GM12864 (cell line): ENCODE measurements around the gene BEST1.

ENCODE experiments used
- DNase-seq: peaks from one replicate; pipeline ENCODE4 v3.0.0-alpha.2; 2011; ENCODE audit warnings: low read depth
- H3K4me3 ChIP-seq: 2 replicates; pipeline ENCODE4 v1.5.1; 2011; ENCODE audit warnings: mild to moderate bottlenecking, low read depth, low read length, control low read depth
- TF ChIP-seq, protein P1 (sequence below): IDR thresholded peaks from 2 replicates; pipeline ENCODE4 v1.5.1; 2011; ENCODE audit warnings: low read depth, mild to moderate bottlenecking, moderate library complexity, low read length, control low read depth, inconsistent platforms; ENCODE audit errors: missing control alignments

The BEST1 gene

DNA sequence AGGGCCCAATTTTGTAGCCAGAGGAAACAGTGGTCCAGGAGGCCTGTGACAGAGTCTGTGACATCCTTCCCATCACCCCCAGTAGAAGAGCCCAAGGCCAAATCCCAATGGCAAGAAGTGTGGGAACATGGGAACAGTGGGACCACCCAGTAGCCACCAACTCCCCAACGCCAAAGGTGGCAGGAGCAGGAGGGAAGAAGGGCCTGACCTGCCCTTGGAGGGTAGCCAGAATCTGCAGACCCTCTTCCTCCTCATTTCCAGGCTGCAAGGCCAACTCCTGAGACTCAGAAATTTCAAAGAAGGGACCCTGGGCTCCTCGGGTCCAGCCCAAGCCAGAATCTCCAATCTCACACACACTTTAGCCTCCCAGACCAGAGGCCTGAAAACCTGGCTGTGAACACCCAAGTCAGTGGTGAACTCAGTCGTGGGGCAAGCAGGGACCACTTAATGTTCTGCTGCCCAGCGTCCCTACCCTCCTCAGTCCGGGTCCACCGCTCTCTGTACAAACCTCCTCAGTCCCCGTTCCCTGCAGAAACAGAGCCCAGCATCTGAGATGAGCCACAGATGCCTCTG lies 38.9 kb upstream of the BEST1 start:
- no peak for DNase-seq
- TF ChIP-seq, protein P1, sequence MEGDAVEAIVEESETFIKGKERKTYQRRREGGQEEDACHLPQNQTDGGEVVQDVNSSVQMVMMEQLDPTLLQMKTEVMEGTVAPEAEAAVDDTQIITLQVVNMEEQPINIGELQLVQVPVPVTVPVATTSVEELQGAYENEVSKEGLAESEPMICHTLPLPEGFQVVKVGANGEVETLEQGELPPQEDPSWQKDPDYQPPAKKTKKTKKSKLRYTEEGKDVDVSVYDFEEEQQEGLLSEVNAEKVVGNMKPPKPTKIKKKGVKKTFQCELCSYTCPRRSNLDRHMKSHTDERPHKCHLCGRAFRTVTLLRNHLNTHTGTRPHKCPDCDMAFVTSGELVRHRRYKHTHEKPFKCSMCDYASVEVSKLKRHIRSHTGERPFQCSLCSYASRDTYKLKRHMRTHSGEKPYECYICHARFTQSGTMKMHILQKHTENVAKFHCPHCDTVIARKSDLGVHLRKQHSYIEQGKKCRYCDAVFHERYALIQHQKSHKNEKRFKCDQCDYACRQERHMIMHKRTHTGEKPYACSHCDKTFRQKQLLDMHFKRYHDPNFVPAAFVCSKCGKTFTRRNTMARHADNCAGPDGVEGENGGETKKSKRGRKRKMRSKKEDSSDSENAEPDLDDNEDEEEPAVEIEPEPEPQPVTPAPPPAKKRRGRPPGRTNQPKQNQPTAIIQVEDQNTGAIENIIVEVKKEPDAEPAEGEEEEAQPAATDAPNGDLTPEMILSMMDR = no peak
- no peak overlapping the region for H3K4me3 ChIP-seq

DNA sequence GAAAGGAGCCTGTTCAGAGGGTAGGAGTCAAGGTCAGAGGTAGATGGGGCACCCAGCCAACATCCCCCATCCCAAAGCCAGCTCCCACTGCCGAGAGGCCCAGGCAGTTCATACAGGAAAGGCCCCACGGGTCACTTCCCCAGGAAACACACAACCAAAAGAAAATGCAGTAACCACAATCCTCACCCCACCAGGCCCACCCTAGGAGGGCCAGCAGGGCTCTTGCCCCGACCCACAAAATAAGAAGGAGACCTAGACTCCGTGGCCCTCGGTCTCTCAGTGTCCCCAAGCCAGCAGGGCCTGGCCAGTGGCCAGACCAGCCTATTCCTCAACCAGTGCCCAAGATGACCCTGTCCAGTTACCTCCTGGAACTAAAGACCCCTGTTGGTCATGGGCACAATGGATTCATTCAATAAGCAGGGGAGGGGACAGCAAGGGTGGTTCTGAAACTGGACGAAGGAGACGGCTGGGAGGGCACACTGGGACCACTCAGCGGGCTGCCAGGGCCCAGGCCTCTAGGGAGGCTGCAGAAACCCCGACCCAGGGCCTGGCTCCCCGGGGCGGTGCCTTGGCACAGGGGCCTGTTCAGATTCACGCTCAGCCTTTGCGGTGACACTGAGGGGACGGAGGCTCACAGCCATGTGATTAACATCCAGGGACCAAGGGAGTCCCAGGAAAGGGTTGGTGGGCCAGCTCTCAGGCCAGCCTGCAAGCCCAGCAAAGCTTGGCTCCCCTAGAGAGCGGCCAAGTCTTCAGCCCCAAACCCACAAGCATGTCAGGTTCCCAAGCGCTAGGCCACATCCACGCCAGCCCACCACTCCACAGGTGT lies 38.2 kb upstream of the BEST1 start:
- TF ChIP-seq, protein P1 = no peak
- H3K4me3 ChIP-seq = no peak overlapping the region
- DNase-seq = no peak

DNA sequence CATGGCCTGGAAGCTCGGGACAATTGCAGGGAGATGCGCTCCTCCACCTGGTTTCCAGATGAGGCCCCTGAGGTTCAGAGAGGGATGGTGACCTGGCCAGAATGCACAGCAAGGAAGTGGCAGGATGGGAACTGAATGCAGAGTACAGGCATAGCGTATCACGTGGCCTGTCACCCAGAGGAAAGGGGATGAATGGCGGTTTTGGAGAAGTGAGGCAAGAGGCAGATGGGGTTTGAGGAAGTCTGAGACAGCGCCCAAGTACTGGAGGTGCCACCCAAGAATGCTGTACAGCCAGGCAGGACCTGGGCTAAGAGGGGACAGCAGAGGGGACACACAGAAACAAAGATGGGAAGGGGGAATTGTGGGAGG lies 37.6 kb upstream of the BEST1 start:
- H3K4me3 ChIP-seq = no peak overlapping the region
- TF ChIP-seq, protein P1 = no peak
- DNase-seq = no peak

DNA sequence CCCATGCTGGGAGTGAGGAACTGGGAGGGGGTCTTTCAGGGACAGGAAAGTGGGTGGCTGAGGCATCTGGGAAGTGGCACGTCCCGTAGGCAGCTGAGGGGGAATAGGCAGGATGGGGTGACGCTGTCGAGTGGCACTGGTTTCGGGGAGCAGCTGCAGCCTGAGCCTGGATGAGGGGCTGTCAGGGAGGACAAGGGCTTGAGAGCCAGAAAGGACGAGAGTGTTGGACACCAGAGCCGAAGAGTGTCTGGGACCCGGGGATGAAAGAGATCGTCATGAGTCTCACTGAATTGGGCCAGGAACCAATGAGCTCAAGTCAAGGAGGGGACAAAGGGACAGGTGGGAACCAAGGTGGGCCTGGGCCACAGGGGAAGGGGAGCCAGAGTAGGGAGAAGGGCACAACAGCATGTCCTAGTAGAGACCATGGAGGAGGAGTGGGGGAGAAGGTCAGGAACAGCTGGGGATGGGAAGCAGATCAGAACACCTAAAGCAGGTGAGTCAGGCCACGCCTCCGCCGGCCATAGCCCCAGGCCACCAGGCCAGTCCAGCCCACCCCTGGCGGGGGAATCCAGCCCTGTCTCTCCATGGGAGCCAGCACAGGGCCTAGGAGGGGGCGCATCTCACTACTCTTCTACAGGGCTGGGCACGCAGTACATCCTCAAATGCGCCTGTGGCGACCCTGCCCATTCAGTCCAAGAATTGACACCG lies 37.0 kb upstream of the BEST1 start:
- H3K4me3 ChIP-seq = no peak overlapping the region
- DNase-seq = no peak
- TF ChIP-seq, protein P1 = no peak

DNA sequence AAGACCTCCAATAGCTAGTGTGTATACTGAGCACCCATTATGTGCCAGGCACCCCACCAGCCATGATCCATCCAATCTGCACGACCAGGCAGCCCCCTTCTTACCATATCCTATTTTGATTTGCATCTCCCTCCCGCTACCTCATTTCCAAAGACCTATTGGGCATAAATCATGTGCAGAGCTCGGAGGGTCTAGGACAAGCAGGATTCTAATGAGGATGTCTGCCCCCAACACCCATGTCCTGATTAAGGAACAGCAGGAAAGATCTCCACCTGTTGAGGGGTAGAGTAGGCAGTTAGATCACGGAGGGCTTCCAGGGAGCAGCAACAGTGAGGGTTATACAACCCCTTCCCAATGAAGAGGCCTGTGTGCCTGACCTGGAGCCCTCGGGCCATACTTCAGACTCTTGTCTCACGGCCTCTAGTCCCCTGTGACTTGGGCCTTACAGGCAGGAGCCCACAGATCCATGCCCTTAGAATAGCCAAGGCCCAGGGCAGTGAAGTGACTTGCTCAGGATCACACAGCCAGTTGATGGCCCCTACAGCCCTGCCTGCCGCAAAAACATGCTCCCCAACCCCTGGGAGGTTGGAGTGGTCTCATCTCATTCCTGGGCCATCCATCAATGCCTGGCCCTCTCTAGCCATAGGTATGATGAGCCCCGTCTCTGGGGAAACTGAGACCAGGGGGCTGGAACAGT lies 36.3 kb upstream of the BEST1 start:
- TF ChIP-seq, protein P1 = no peak
- DNase-seq = no peak
- H3K4me3 ChIP-seq = no peak overlapping the region

DNA sequence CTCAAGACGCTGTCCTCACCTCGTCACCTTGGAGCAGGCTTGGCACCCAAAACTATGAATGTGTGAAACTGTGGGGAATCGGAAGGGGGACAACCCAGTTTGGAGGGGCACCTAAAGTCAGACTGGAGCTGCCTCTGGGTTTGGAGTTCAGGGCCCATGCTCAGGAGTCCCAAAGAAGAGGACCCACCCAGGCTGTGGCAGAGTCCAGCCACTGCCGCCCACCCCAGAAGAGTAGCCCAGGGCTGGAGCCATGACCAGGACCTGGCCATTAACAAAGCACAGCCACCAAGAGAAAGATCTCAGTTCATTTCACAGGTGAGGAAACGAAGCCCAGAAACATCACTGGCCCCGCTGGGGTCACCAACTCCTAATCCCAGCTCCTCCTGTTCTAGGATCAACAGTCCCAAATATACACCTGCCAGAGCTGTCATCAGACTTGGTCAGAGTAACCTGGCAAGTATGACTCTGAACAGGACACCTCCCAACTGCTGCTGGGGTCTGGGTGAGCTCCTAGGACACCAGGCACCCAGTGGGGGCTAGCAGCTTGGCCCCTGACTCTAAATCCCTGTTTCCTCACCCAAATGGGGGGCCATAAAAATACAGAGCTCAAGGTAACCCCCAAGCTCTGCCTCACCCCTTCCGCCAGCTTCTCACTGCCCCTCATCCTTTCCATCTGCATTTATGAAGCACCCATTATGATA lies 35.5 kb upstream of the BEST1 start:
- TF ChIP-seq, protein P1 = no peak
- no peak overlapping the region for H3K4me3 ChIP-seq
- DNase-seq = no peak
